Pancreas (tissue), 10 donors: ENCODE data around the gene ACKR2. TPM values are rescaled to one million over a fixed set of nuclear protein-coding genes. Genes with fewer than 3 reads are reported as not detected.

Experiments
- ATAC-seq, 4 donors: fragments of 200-7000 bp; cut with Tn5 transposase; one replicate each; pipeline versions ENCODE4 v1.8.0 to v1.9.1; 2020; ENCODE audit warnings: mild to moderate bottlenecking in 4 of 4, moderate library complexity in 4 of 4
- DNase-seq, 6 donors: peaks; one replicate each; pipeline ENCODE4 v3.0.0-alpha.2; 2020
- FAIRE-seq: peaks from 2 replicates; lab custom pipeline; 2012; peaks lifted over from hg19 to GRCh38; lab: Jason Lieb, UNC
- H3K27ac ChIP-seq, 4 donors: fragments of 200-600 bp; sonication (generic); 1 replicate in 3 of 4; 2 replicates in 1 of 4; pipeline versions ENCODE4 v1.5.0 to v1.8.0; 2020
- H3K27me3 ChIP-seq, 4 donors: fragments of 200-600 bp; one replicate each; pipeline ENCODE4 v1.8.0; 2021
- H3K36me3 ChIP-seq, 3 donors: fragments of 200-600 bp; sonication (generic) in 1 of 3; one replicate each; pipeline versions ENCODE4 v1.5.0 to v1.8.0; 2020 to 2021
- H3K4me1 ChIP-seq, 3 donors: fragments of 200-600 bp; one replicate each; pipeline ENCODE4 v1.8.0; 2021
- H3K4me3 ChIP-seq, 4 donors: fragments of 200-600 bp; sonication (generic) in 2 of 4; one replicate each; pipeline versions ENCODE4 v1.5.0 to v1.8.0; 2020 to 2021
- H3K9me3 ChIP-seq, 4 donors: fragments of 200-600 bp; one replicate each; pipeline ENCODE4 v1.8.0; 2021
- WGBS, 2 donors: extraction: QIAGEN DNeasy Blood & Tissue Kit; methylation state at CpG; one replicate each; pipeline ENCODE4 v1.1.7; 2013; 5-methylcytosine and 5-hydroxymethylcytosine counted together
- intact Hi-C, 3 donors: fragments of 100-400 bp; cut with DNase I; formaldehyde crosslinking; loops; one replicate each; pipeline versions ENCODE4 v1.11.1 to v1.14.2; 2022
- polyA plus RNA-seq, 2 donors: library from polyadenylated mRNA; stranded (reverse); fragments of 200-250 nt; gene quantifications; one replicate each; pipeline ENCODE4 v1.2.3, GENCODE V29; 2013
- total RNA-seq, 6 donors: library from RNA; stranded (reverse); fragmentation: NEBNext Ultra II Directional in 4 of 6; extraction: Animal tissue kit (Norgen Biotek cat#: 25700) in 4 of 6; gene quantifications; one replicate each; pipeline versions ENCODE4 v1.2.1 to v1.2.4, GENCODE V29; 2021 to 2023
- TF ChIP-seq, protein P1 (sequence below), 4 donors: fragments of 200-600 bp; sonication (generic) in 3 of 4; IDR thresholded peaks; one replicate each; pipeline versions ENCODE4 v1.5.0 to v1.8.0; 2021; ENCODE audit warnings: antibody characterized with exemption in 4 of 4
- donor health status: healthy with polysubstance abuse.
- donor health status: DM: no; HTN: no; CAD: no; lungs with moderate emphysema.
- donor health status: DM: no; HTN: no; CAD: no.
- donor health status: control.
- donor health status: control.
- donor health status: Bipolar disorder and iron deficiency.
- donor health status: DM: yes; HTN: yes; CAD: no.
- donor health status: DM: no; HTN: no; CAD: no.
- donor health status: DM: no; HTN: no; CAD: no.
- donor health status: DM: yes; HTN: yes; CAD: no.

Gene ACKR2
- total and polyA plus RNA-seq, 8 donors, result 0.09 to 1.7 (median 0.84) TPM

DNA sequence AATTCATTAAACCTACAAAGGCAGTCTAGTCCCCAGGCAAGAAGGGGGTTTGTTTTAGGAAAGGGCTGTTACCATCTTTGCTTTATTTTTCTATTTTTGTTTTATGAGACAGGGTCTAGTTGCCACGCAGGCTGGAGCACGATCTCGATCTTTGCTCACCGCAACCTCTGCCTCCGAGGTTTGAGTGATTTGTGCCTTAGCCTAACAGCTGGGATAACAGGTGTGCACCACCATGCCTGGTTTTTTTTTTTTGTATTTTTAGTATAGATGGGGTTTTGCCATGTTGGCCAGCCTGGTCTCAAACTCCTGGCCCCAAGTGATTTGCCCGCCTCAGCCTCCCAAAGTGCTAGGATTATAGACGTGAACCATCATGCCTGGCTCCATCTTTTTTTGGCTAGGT is 9.9 kb upstream of the ACKR2 start:
- TF ChIP-seq, protein P1, sequence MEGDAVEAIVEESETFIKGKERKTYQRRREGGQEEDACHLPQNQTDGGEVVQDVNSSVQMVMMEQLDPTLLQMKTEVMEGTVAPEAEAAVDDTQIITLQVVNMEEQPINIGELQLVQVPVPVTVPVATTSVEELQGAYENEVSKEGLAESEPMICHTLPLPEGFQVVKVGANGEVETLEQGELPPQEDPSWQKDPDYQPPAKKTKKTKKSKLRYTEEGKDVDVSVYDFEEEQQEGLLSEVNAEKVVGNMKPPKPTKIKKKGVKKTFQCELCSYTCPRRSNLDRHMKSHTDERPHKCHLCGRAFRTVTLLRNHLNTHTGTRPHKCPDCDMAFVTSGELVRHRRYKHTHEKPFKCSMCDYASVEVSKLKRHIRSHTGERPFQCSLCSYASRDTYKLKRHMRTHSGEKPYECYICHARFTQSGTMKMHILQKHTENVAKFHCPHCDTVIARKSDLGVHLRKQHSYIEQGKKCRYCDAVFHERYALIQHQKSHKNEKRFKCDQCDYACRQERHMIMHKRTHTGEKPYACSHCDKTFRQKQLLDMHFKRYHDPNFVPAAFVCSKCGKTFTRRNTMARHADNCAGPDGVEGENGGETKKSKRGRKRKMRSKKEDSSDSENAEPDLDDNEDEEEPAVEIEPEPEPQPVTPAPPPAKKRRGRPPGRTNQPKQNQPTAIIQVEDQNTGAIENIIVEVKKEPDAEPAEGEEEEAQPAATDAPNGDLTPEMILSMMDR (IDR thresholded peaks at IDR 0.05), result no peak
- intact Hi-C loops, result no loop called here
- Histone ChIP-seq H3K9me3 (no peaks in the 10 kb centered on the region), H3K27me3 (no peaks in the 10 kb centered on the region), H3K27ac (no peak overlapping the region), H3K36me3 (no peaks in the 10 kb centered on the region), H3K4me3 (no peak overlapping the region), H3K4me1 (peaks cover 10 to 34% (median 31%) of the 10 kb centered on the region in 3 donors)
- ATAC-seq (no peak), FAIRE-seq (no peak), DNase-seq (no peak)
- WGBS, 2 donors, result 60 to 70% methylated on average over 7 of the region's 7 CpGs

DNA sequence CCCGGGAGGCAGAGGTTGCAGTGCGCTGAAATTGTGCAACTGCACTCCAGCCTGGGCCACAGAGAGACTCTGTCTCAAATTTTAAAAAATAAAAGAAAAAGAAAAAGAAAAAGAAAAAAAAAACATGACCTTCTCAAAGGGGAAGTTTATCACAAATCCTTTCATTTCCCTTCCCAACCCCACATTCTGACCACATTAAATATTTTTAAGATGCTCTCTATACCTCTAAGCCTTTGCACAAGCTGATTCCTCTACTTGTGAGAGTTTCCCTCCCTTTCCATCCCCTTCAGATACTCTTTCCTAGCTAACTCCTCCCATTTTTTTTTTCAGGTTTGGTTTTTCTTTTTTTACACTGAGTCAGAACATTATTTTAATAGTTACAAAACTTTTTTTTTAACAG is 9.0 kb upstream of the ACKR2 start:
- peaks cover 10 to 34% (median 31%) of the 10 kb centered on the region in 3 donors for H3K4me1 ChIP-seq
- intact Hi-C loops, result no loop called here
- H3K27me3 ChIP-seq, result no peaks in the 10 kb centered on the region
- ATAC-seq (no peak), FAIRE-seq (no peak), DNase-seq (no peak)
- TF ChIP-seq, protein P1 (IDR thresholded peaks at IDR 0.05), result no peak
- no peaks in the 10 kb centered on the region for H3K9me3 ChIP-seq
- no peak overlapping the region for H3K27ac ChIP-seq
- 75 to 94% methylated on average over 2 of the region's 2 CpGs for WGBS, 2 donors
- H3K4me3 ChIP-seq, result no peak overlapping the region
- H3K36me3 ChIP-seq, result no peaks in the 10 kb centered on the region

DNA sequence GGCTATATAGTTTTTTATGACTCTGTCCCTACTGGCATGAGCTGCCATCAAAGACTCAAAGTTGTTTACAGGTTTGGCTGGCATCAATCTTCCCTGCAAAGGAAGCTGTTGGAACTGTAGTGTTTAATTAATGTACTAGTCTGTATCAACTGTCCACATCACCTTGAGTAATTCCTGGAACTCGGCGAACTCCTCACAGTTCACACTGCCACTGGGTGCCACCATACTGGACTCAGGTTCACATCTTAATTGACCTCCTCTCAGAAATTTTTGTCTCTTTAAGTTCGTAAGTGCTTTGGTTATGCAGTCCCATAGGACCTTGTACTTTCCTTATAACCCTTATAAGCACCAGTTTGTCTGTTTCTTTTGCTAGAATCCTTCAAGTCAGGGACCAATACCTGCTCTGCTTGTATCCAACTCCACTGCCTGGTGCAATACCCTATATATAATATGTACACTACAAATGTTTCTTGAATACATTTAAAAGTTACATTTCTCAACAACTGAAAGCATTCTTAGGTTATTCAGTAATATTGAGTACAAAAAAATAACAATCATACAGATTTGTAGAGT is 8.1 kb upstream of the ACKR2 start:
- no peak for DNase-seq
- no peak for FAIRE-seq
- Histone ChIP-seq H3K4me1 (peaks cover 10 to 34% (median 31%) of the 10 kb centered on the region in 3 donors), H3K27ac (no peak overlapping the region), H3K36me3 (no peaks in the 10 kb centered on the region), H3K4me3 (no peak overlapping the region), H3K27me3 (no peaks in the 10 kb centered on the region), H3K9me3 (no peaks in the 10 kb centered on the region)
- TF ChIP-seq, protein P1 (IDR thresholded peaks at IDR 0.05), result no peak
- intact Hi-C loops, result no loop called here
- no peak for ATAC-seq
- WGBS, 2 donors, result 50 to 52% methylated on average over 3 of the region's 3 CpGs

DNA sequence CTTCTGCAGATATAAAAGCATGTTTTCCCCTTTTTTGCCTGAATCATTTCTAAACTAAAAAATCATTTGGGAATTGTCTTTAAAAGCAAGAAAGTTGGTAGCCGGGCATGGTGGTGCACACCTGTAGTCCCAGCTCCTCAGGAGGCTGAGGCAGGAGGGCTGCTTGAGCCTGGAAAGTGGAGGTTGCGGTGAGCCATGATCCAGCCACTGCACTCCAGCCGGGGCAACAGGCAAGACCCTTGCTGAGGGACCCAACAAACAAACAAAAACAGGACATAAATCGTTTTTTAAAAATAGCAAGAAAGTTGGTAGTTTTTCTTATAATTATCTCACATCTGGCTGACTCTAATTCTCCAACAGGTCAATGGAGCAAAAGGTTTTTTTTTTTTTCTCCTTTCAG is 7.5 kb upstream of the ACKR2 start:
- no peak overlapping the region for H3K4me3 ChIP-seq
- H3K36me3 ChIP-seq, result no peaks in the 10 kb centered on the region
- ATAC-seq (no peak), FAIRE-seq (no peak), DNase-seq (no peak)
- peaks cover 10 to 34% (median 31%) of the 10 kb centered on the region in 3 donors for H3K4me1 ChIP-seq
- TF ChIP-seq, protein P1 (IDR thresholded peaks at IDR 0.05), result no peak
- no peaks in the 10 kb centered on the region for H3K9me3 ChIP-seq
- 74 to 81% methylated on average over 4 of the region's 4 CpGs for WGBS, 2 donors
- H3K27ac ChIP-seq, result no peak overlapping the region
- intact Hi-C loops, result no loop called here
- H3K27me3 ChIP-seq, result no peaks in the 10 kb centered on the region

DNA sequence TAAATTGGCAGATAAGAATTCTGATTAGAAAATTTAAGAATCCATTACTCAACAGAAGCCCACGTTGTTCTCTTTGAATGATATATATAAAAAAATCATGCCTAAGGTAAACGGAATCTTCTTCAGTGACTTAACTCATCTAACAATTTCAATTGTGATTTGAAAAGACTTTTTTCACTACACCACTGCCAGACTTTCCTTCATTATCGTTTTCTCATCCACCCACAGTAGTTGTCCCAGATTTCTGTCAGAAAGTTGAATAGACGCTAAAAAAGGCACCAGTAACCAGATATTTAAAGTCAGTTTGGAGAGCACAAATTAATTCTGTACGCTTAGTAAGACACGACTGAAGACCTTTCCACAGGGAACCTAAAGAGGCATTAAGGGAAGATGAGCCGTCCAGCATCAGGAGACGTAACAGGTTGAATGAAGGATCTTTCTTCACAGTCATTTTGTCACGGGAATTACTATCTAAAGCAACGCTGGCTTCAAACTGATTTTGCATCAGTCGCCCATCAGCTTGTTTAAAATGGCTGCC is 6.3 kb upstream of the ACKR2 start:
- Histone ChIP-seq H3K9me3 (no peaks in the 10 kb centered on the region), H3K27ac (peak overlapping the region; percentile 65 to 94 (median 86)), H3K4me1 (peaks cover 10 to 34% (median 31%) of the 10 kb centered on the region in 3 donors), H3K36me3 (no peaks in the 10 kb centered on the region), H3K27me3 (no peaks in the 10 kb centered on the region), H3K4me3 (peak overlapping the region; percentile 62 to 86 (median 78))
- ATAC-seq (no peak), FAIRE-seq (no peak), DNase-seq (no peak)
- WGBS, 2 donors, result 20 to 21% methylated on average over 11 of the region's 11 CpGs
- intact Hi-C loops, result no loop called here
- TF ChIP-seq, protein P1 (IDR thresholded peaks at IDR 0.05), result no peak
